ENCODE measurements around the gene FABP6.

The FABP6 gene

GRCh38 chr5:160229190-160229742 is at the start of gene FABP6:
Gene FABP6 (plus strand): TSS chr5:160229506. CDS start chr5:160229558, 52 bp downstream.
- Histone ChIP-seq H3K27ac (no peak within 1 kb of the TSS), H3K27me3 (replicated peaks) (no peaks in the 10 kb centered on the region), H3K4me3 (ENCODE audit: low read depth, low read length) (no peak within 1 kb of the TSS), H3K36me3 (replicated peaks) (no peaks in the 10 kb centered on the region)
- in situ Hi-C loops (cut with HindIII; ENCODE audit: low pct_ligation_motif_present, low sequenced_read_pairs): no loop called here
- no peak for TF ChIP-seq CTCF (IDR thresholded peaks at IDR 0.05; ENCODE audit: low read depth, low read length, missing control alignments)
- DNase-seq: no peak

- Histone ChIP-seq H3K27ac (no peak overlapping the region), H3K4me3 (ENCODE audit: low read depth, low read length) (no peak overlapping the region), H3K36me3 (replicated peaks) (no peaks in the 10 kb centered on the region), H3K27me3 (replicated peaks) (no peaks in the 10 kb centered on the region)
- no peak for DNase-seq
- in situ Hi-C loops (cut with HindIII; ENCODE audit: low pct_ligation_motif_present, low sequenced_read_pairs): no loop called here
- no peak for TF ChIP-seq CTCF (IDR thresholded peaks at IDR 0.05; ENCODE audit: low read depth, low read length, missing control alignments)
Observed at GRCh38 chr5:160180931-160181330, 48.4 kb upstream of the FABP6 start.

- DNase-seq: no peak
- TF ChIP-seq CTCF (IDR thresholded peaks at IDR 0.05; ENCODE audit: low read depth, low read length, missing control alignments): no peak
- H3K36me3 ChIP-seq (replicated peaks): no peaks in the 10 kb centered on the region
- no peak overlapping the region for H3K4me3 ChIP-seq (ENCODE audit: low read depth, low read length)
- no peak overlapping the region for H3K27ac ChIP-seq
- in situ Hi-C loops (cut with HindIII; ENCODE audit: low pct_ligation_motif_present, low sequenced_read_pairs): no loop called here
- no peaks in the 10 kb centered on the region for H3K27me3 ChIP-seq (replicated peaks)
Observed at GRCh38 chr5:160181965-160182622, 47.2 kb upstream of the FABP6 start.

GRCh38 chr5:160183075-160183474 is 46.2 kb upstream of the FABP6 start:
- Histone ChIP-seq H3K27me3 (replicated peaks) (no peaks in the 10 kb centered on the region), H3K4me3 (ENCODE audit: low read depth, low read length) (no peak overlapping the region), H3K36me3 (replicated peaks) (no peaks in the 10 kb centered on the region), H3K27ac (no peak overlapping the region)
- DNase-seq: no peak
- TF ChIP-seq CTCF (IDR thresholded peaks at IDR 0.05; ENCODE audit: low read depth, low read length, missing control alignments): no peak
- in situ Hi-C loops (cut with HindIII; ENCODE audit: low pct_ligation_motif_present, low sequenced_read_pairs): no loop called here

- no peaks in the 10 kb centered on the region for H3K36me3 ChIP-seq (replicated peaks)
- no peak for TF ChIP-seq CTCF (IDR thresholded peaks at IDR 0.05; ENCODE audit: low read depth, low read length, missing control alignments)
- H3K27me3 ChIP-seq (replicated peaks): no peaks in the 10 kb centered on the region
- H3K27ac ChIP-seq: no peak overlapping the region
- H3K4me3 ChIP-seq (ENCODE audit: low read depth, low read length): no peak overlapping the region
- in situ Hi-C loops (cut with HindIII; ENCODE audit: low pct_ligation_motif_present, low sequenced_read_pairs): no loop called here
- no peak for DNase-seq
Observed at GRCh38 chr5:160185626-160186360, 43.5 kb upstream of the FABP6 start.

All from brain microvascular endothelial cell (primary cell).